Stimulated activated CD4-positive, alpha-beta T cell treated with anti-CD3 and anti-CD28 coated beads, TNF-alpha, amount 100 ng/mL, for 48 hours (primary cell): ENCODE data around the gene ELFN1.

Experiments
- DNase-seq, 3 donors: peaks; one replicate each; pipeline ENCODE4 v3.0.0-alpha.2; 2020; ENCODE audit warnings: low read depth in 3 of 3

Gene ELFN1

DNA sequence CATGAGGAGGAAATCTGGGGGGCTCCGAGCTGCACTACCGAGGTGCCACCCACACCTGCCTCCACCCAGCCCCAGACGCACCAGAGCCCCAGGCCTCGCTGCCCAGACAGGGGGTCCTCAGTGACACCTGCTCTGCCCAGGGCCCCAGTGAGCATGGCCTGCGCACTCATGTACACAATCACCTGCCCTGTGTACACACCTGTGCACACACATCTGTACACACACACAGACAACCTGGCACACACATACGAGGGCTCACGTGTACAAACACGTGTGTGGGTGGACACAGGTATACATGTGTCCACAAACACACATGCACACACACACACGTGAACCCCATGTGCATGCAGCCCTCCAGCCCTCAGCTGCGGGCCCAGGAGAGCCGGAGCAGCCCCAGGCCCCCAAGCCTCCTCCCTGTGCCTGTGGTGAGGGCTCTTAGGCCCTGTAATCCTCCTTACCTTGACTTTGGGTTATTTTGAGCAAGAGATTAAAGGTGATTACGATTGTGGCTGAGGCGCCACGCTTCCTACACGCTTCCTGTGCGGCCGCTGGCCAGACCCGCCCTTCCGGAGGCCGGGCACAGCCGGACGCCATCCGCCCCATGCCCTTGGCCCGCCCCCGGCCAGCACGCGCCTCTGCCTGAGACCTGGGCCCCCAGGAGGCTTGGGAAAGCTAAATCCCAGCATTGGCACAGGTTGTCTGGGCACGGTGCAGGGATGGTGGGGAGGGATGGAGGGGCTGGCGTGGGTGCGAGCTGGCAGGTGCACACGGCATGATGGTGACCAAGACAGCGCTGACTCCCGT is 71.9 kb downstream of the ELFN1 start:
- no peak for DNase-seq

DNA sequence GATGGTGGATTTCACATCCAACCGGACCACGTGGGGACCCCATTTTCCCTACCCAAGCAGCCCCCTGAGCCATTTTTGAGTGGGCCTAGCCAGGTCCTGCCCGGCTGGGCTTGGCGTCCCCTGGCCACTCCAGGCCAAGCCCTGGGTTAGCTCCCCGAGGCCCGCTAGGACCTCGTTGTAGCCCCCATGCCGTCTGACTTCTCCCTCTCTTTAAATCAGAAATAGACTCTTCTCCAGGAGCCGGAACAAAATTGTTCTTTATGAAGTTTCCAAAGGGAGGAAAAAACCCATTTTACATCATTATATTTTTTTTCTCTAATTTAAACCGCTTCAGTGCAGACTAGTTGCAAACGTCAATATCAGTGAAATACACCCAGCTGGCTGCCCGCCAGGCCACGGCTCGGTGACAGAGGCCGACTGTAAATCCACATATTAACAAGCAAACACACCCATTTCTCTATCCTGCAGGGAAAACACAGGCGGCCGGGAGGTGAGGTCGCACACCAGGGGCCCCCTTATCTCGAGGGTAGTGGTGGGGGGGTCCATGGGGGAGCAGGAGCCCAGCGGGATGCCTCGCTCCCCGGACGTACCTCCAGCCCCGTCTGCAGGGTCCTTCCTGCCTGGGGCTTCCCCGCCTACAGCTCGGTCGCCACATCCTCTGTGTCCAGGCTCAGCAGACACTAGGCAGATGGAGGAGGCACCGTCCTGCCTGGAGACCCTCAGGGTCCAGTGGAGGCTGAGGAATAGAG is 72.7 kb downstream of the ELFN1 start:
- DNase-seq = no peak

DNA sequence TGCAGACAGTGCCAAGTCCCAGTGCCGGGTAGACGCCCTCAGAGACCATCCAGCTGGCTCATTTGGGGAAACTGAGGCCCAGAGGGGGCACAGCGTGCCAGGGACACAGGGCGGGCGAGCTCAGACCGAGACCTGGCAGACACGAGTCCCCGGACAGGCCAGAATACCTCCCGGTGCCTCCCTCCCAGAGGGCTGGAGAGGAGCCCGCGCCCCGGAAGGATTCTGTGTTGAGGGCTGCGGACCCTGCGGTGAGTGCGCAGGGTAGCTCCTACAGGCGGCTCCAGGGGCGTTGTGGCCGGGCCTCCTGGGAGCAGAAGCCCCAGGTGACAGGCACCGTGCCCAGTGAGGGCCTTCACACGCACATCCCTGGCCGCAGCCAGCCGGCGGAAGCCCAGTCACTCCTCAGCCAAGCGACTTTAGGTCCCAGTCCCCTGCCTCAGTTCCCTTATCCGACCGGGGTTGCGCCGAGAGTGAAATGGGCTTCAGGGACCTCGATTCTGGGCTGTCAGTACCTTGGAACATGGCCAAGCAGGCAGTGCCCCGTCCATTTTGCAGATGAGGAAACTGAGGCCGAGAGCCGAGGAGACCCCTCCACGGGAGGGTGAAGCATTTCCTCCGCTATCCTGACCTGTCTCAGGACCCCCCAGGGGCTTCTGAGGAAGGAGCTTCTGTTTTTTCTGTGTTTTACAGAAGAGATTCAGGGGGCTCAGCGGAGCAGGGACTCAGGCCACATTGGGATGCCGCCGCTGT is 73.6 kb downstream of the ELFN1 start:
- no peak for DNase-seq

DNA sequence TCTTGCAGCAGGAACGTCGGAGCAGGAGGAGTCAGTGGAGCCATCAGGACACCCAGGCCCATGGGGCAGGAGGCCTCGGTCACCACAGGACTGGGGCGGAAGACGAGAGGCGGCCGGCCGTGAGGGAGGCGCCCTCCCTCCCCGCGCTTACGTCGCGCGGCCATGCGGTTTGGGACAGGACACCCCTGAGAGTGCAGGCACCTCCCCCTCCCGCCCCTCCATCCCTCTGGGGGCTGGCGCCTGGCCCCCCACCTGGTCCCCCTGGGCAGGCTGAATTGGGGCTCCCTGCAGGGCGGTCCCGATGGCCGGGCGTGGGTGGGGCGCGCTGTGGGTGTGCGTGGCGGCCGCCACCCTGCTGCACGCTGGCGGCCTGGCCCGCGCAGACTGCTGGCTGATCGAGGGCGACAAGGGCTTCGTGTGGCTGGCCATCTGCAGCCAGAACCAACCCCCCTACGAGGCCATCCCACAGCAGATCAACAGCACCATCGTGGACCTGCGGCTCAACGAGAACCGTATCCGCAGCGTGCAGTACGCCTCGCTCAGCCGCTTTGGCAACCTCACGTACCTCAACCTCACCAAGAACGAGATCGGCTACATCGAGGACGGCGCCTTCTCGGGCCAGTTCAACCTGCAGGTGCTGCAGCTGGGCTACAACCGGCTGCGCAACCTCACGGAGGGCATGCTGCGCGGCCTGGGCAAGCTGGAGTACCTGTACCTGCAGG is 74.4 kb downstream of the ELFN1 start:
- DNase-seq = no peak

GRCh38 chr7:1745018-1745532 is 75.0 kb downstream of the ELFN1 start:
- no peak for DNase-seq

DNA sequence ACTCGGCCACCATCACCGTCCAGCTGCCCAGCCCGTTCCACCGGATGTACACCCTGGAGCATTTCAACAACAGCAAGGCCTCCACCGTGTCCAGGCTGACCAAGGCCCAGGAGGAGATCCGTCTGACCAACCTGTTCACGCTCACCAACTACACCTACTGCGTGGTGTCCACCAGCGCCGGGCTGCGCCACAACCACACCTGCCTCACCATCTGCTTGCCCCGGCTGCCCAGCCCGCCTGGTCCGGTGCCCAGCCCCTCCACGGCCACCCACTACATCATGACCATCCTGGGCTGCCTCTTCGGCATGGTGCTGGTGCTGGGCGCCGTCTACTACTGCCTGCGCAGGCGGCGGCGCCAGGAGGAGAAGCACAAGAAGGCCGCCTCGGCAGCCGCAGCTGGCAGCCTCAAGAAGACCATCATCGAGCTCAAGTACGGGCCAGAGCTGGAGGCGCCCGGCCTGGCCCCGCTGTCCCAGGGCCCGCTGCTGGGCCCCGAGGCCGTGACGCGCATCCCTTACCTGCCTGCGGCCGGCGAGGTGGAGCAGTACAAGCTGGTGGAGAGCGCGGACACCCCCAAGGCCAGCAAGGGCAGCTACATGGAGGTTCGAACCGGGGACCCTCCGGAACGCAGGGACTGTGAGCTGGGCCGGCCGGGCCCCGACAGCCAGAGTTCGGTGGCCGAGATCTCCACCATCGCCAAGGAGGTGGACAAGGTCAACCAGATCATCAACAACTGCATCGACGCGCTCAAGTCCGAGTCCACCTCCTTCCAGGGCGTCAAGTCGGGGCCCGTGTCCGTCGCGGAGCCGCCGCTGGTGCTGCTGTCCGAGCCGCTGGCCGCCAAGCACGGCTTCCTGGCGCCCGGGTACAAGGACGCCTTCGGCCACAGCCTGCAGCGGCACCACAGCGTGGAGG is 75.8 kb downstream of the ELFN1 start:
- DNase-seq = no peak

DNA sequence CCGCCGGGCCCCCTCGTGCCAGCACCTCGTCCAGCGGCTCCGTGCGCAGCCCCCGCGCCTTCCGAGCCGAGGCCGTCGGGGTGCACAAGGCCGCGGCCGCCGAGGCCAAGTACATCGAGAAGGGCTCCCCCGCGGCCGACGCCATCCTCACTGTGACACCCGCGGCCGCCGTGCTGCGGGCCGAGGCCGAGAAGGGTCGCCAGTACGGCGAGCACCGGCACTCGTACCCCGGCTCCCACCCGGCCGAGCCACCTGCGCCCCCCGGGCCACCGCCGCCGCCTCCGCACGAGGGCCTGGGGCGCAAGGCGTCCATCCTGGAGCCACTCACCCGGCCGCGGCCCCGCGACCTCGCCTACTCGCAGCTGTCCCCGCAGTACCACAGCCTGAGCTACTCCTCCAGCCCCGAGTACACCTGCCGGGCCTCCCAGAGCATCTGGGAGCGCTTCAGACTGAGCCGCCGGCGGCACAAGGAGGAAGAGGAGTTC is 76.5 kb downstream of the ELFN1 start:
- no peak for DNase-seq

DNA sequence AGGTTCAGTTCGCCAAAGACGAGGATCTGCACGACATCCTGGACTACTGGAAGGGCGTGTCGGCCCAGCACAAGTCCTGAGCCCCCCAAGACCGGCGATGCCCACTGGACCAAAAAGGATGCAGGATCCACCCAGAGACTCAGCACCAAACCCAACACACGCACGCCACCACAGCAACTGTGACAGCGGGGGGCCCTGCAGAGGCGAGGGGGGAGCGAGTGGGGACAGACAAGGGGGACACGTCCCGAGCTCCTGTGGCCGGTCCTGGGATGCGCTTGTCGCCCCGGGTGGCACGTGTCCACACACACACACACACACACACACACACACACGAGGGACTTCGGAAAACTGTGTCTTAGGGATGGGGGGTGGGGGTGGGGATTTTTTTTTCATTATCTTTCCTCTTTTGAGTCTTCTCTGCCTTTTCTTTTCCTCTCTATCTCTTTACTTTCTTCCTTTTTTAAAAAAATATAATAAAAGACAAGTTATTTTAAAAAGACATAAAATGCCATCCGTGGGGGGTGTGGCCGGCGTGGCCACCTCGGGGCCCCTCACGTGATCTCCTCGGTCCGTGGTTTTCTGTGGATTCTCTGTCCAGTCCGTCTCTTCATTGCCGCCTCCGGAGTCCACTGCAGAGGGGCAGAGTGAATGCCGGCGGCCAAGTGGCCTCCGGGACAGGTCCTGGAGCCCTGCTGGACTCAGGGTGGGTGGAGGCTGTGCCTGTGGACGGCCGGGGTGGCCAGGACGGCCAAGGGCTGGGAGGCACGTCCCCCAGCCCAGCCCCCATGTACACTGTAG is 77.1 kb downstream of the ELFN1 start:
- DNase-seq = no peak

- DNase-seq = no peak
These were observed 78.2 kb downstream of the ELFN1 start for GRCh38 chr7:1748076-1748838.

GRCh38 chr7:1748839-1749173 is 78.7 kb downstream of the ELFN1 start:
- no peak for DNase-seq

- no peak for DNase-seq
These were observed 79.3 kb downstream of the ELFN1 start for GRCh38 chr7:1749351-1749863.

- no peak for DNase-seq
These were observed 79.9 kb downstream of the ELFN1 start for GRCh38 chr7:1749864-1750466.

- no peak for DNase-seq
These were observed 80.5 kb downstream of the ELFN1 start for GRCh38 chr7:1750541-1751021.

GRCh38 chr7:1752111-1752510 is 82.0 kb downstream of the ELFN1 start:
- no peak for DNase-seq

GRCh38 chr7:1752771-1753563 is 82.9 kb downstream of the ELFN1 start:
- DNase-seq = no peak

DNA sequence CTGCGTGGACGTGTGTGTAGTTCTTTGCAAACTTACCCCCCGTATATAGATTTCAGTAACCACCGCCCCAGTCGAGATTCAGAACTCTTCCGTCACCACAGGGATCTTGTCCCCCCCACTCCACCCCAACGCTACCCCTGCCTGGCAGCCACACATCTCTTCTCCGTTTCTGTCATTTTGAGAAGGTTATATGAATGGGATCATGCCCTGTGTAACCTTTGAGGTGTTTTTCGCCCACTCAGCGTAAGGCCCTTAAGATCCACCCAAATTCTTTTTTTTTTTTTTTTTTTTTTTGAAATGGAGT is 83.4 kb downstream of the ELFN1 start:
- no peak for DNase-seq

- DNase-seq = no peak
These were observed 84.3 kb downstream of the ELFN1 start for GRCh38 chr7:1754345-1754908.
